ENCODE results near the gene NUB1. TPM values are rescaled to one million over a fixed set of nuclear protein-coding genes. Genes with fewer than 3 reads are reported as not detected.
A peak's percentile ranks its signal among the peaks of the same experiment; 100 is the strongest.

Gene NUB1
- total RNA-seq, 2 donors from 2014 or later, result 46.4 to 53.7 TPM

GRCh38 chr7:151309311-151309710, 32.3 kb upstream of the NUB1 start:
- Histone ChIP-seq H3K9me3 (no peaks in the 10 kb centered on the region), H3K27ac (no peak overlapping the region), H3K27me3 (replicated peaks; ENCODE audit: insufficient read depth) (no peaks in the 10 kb centered on the region), H3K4me3 (no peak overlapping the region), H3K36me3 (no peaks in the 10 kb centered on the region), H3K4me1 (replicated peaks) (no peaks in the 10 kb centered on the region)
- 45% methylated on average over 4 of the region's 4 CpGs for WGBS
- DNase-seq (ENCODE audit: low spot score), result no peak
- intact Hi-C loops (cut with DNase I), result no loop called here
- TF ChIP-seq POLR2AphosphoS5 (IDR thresholded peaks at IDR 0.05) (no peak), CTCF (IDR thresholded peaks at IDR 0.05) (no peak), POLR2A (IDR thresholded peaks at IDR 0.05) (no peak)

- no peaks in the 10 kb centered on the region for H3K27me3 ChIP-seq (replicated peaks; ENCODE audit: insufficient read depth)
- DNase-seq (ENCODE audit: low spot score), result no peak
- no peaks in the 10 kb centered on the region for H3K36me3 ChIP-seq
- TF ChIP-seq POLR2AphosphoS5 (IDR thresholded peaks at IDR 0.05) (no peak), CTCF (IDR thresholded peaks at IDR 0.05) (peak in 1 of 4 experiments; percentile 35)
- no peak overlapping the region for H3K27ac ChIP-seq
- no peaks in the 10 kb centered on the region for H3K4me1 ChIP-seq (replicated peaks)
- WGBS, result 44% methylated on average over 4 of the region's 4 CpGs
- intact Hi-C loops (cut with DNase I), result no loop called here
- no peaks in the 10 kb centered on the region for H3K9me3 ChIP-seq
- H3K4me3 ChIP-seq, result no peak overlapping the region
These were observed 31.0 kb upstream of the NUB1 start for GRCh38 chr7:151310578-151310977.

- TF ChIP-seq CTCF (IDR thresholded peaks at IDR 0.05) (no peak), POLR2AphosphoS5 (IDR thresholded peaks at IDR 0.05) (no peak), POLR2A (IDR thresholded peaks at IDR 0.05) (no peak)
- Histone ChIP-seq H3K4me3 (no peak overlapping the region), H3K9me3 (no peaks in the 10 kb centered on the region), H3K4me1 (replicated peaks) (no peaks in the 10 kb centered on the region), H3K27ac (no peak overlapping the region), H3K36me3 (no peaks in the 10 kb centered on the region), H3K27me3 (replicated peaks; ENCODE audit: insufficient read depth) (no peaks in the 10 kb centered on the region)
- intact Hi-C loops (cut with DNase I), result no loop called here
- WGBS, result 73% methylated on average over 6 of the region's 6 CpGs
- DNase-seq (ENCODE audit: low spot score), result no peak
These were observed 30.2 kb upstream of the NUB1 start for GRCh38 chr7:151311294-151311864.

GRCh38 chr7:151312356-151312755, 29.3 kb upstream of the NUB1 start:
- H3K9me3 ChIP-seq, result no peaks in the 10 kb centered on the region
- no peak overlapping the region for H3K27ac ChIP-seq
- intact Hi-C loops (cut with DNase I), result no loop called here
- no peak for TF ChIP-seq POLR2AphosphoS5 (IDR thresholded peaks at IDR 0.05)
- TF ChIP-seq CTCF (IDR thresholded peaks at IDR 0.05), result no peak
- no peak for TF ChIP-seq POLR2A (IDR thresholded peaks at IDR 0.05)
- H3K4me1 ChIP-seq (replicated peaks), result no peaks in the 10 kb centered on the region
- DNase-seq (ENCODE audit: low spot score), result no peak
- H3K27me3 ChIP-seq (replicated peaks; ENCODE audit: insufficient read depth), result no peaks in the 10 kb centered on the region
- no peaks in the 10 kb centered on the region for H3K36me3 ChIP-seq
- WGBS, result 87% methylated on average over 6 of the region's 6 CpGs
- H3K4me3 ChIP-seq, result no peak overlapping the region
